HG03060 (cell line): ENCODE data around the gene TCF7.

Experiments used
- ATAC-seq: cut with Tn5 transposase; IDR thresholded peaks from one replicate; pipeline ENCODE4 v1.9.1; 2021; ENCODE audit warnings: low read depth, moderate number of reproducible peaks; ENCODE audit not compliant: unreplicated experiment

TCF7 gene

GRCh38 chr5:134111741-134112647 lies 2.5 kb upstream of the TCF7 start:
- no peak for ATAC-seq

GRCh38 chr5:134112726-134113362 lies 1.6 kb upstream of the TCF7 start:
- ATAC-seq: no peak

- no peak for ATAC-seq
Measured at GRCh38 chr5:134113363-134113889, 1.1 kb upstream of the TCF7 start.

GRCh38 chr5:134114886-134115805 lies 665 bp downstream of the TCF7 start:
- ATAC-seq: no peak

GRCh38 chr5:134115806-134116175 lies 1.3 kb downstream of the TCF7 start:
- no peak for ATAC-seq

GRCh38 chr5:134116286-134116685 lies 1.8 kb downstream of the TCF7 start:
- ATAC-seq: no peak

GRCh38 chr5:134116789-134117761 lies 2.6 kb downstream of the TCF7 start:
- no peak for ATAC-seq

- ATAC-seq: no peak
Measured at GRCh38 chr5:134118212-134118835, 3.8 kb downstream of the TCF7 start.

GRCh38 chr5:134119720-134120119 lies 5.2 kb downstream of the TCF7 start:
- no peak for ATAC-seq

- no peak for ATAC-seq
Measured at GRCh38 chr5:134120386-134121138, 6.1 kb downstream of the TCF7 start.

- no peak for ATAC-seq
Measured at GRCh38 chr5:134122530-134122929, 8.0 kb downstream of the TCF7 start.

GRCh38 chr5:134123360-134123759 lies 8.9 kb downstream of the TCF7 start:
- no peak for ATAC-seq

GRCh38 chr5:134124289-134125038 lies 10.0 kb downstream of the TCF7 start:
- no peak for ATAC-seq

GRCh38 chr5:134125039-134126015 lies 10.8 kb downstream of the TCF7 start:
- ATAC-seq: no peak

- no peak for ATAC-seq
Measured at GRCh38 chr5:134127376-134127861, 12.9 kb downstream of the TCF7 start.

- no peak for ATAC-seq
Measured at GRCh38 chr5:134127988-134128647, 13.6 kb downstream of the TCF7 start.
